ENCODE measurements around the gene DAB1. TPM values are rescaled to one million over a fixed set of nuclear protein-coding genes. Genes with fewer than 3 reads are reported as not detected.

The DAB1 gene
- total RNA-seq, 1 donor = not detected

DNA sequence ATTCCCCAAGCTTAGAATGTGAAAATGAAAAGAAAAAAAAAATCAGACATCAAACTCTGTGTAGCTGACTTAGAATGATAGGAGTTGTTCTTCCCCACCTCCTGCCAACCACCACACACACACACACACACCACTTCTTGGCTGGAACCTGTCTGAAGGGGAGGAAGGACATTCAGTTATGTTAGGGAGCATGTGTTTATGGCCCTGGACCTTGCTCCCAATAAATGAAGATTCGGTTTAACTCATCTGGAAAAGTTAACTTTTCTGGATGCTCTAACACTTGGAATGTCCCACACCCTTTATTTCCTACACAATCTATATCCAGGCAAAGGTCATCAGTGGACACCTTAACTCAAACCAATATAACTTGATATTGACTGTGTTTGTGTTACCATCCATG, 112.4 kb downstream of the DAB1 start:
- Histone ChIP-seq H3K4me1 (ENCODE audit: insufficient read depth, low read length) (no peaks in the 10 kb centered on the region), H3K4me2 (ENCODE audit: insufficient read depth, low read length) (no peak overlapping the region), H3K27me3 (ENCODE audit: insufficient read depth, low read length) (no peaks in the 10 kb centered on the region), H4K20me1 (ENCODE audit: insufficient read depth, low read length) (no peaks in the 10 kb centered on the region), H3K79me2 (ENCODE audit: insufficient read depth, low read length) (no peaks in the 10 kb centered on the region), H2AFZ (ENCODE audit: low read length) (no peak overlapping the region), H3K27ac (ENCODE audit: low read depth, low read length) (no peak overlapping the region), H3K9me3 (ENCODE audit: low read depth, low read length) (no peaks in the 10 kb centered on the region), H3K4me3 (ENCODE audit: insufficient read depth, low read length) (no peak overlapping the region), H3K36me3 (ENCODE audit: insufficient read depth, low read length) (no peaks in the 10 kb centered on the region)
- TF ChIP-seq, protein P1, sequence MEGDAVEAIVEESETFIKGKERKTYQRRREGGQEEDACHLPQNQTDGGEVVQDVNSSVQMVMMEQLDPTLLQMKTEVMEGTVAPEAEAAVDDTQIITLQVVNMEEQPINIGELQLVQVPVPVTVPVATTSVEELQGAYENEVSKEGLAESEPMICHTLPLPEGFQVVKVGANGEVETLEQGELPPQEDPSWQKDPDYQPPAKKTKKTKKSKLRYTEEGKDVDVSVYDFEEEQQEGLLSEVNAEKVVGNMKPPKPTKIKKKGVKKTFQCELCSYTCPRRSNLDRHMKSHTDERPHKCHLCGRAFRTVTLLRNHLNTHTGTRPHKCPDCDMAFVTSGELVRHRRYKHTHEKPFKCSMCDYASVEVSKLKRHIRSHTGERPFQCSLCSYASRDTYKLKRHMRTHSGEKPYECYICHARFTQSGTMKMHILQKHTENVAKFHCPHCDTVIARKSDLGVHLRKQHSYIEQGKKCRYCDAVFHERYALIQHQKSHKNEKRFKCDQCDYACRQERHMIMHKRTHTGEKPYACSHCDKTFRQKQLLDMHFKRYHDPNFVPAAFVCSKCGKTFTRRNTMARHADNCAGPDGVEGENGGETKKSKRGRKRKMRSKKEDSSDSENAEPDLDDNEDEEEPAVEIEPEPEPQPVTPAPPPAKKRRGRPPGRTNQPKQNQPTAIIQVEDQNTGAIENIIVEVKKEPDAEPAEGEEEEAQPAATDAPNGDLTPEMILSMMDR (IDR thresholded peaks at IDR 0.05; ENCODE audit: extremely low read depth, low read depth, low read length) = no peak
- no peak for DNase-seq (ENCODE audit: insufficient read length, low spot score, missing footprints)

DNA sequence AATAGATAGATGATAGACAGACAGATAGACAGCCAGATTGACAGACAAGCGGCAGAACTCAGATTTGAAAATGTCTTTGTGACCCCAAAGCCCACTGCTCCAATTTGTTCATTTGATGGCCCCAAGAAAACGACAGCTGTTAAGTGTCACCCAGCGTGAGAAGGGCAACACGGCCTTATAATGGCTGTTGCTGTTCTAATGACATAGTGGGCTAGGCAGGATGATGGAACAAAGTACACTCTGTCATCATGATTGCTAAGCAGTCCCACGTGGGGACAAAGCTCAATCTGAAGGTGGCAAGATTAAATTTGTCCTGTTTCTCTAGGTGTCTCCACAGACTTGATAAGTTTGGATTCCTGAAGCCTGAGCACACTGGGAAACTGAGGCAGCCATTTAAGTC, 112.9 kb downstream of the DAB1 start:
- Histone ChIP-seq H2AFZ (ENCODE audit: low read length) (no peak overlapping the region), H3K9me3 (ENCODE audit: low read depth, low read length) (no peaks in the 10 kb centered on the region), H4K20me1 (ENCODE audit: insufficient read depth, low read length) (no peaks in the 10 kb centered on the region), H3K4me2 (ENCODE audit: insufficient read depth, low read length) (no peak overlapping the region), H3K4me1 (ENCODE audit: insufficient read depth, low read length) (no peaks in the 10 kb centered on the region), H3K27ac (ENCODE audit: low read depth, low read length) (no peak overlapping the region), H3K27me3 (ENCODE audit: insufficient read depth, low read length) (no peaks in the 10 kb centered on the region), H3K4me3 (ENCODE audit: insufficient read depth, low read length) (no peak overlapping the region), H3K79me2 (ENCODE audit: insufficient read depth, low read length) (no peaks in the 10 kb centered on the region), H3K36me3 (ENCODE audit: insufficient read depth, low read length) (no peaks in the 10 kb centered on the region)
- TF ChIP-seq, protein P1 (IDR thresholded peaks at IDR 0.05; ENCODE audit: extremely low read depth, low read depth, low read length) = no peak
- DNase-seq (ENCODE audit: insufficient read length, low spot score, missing footprints) = no peak

DNA sequence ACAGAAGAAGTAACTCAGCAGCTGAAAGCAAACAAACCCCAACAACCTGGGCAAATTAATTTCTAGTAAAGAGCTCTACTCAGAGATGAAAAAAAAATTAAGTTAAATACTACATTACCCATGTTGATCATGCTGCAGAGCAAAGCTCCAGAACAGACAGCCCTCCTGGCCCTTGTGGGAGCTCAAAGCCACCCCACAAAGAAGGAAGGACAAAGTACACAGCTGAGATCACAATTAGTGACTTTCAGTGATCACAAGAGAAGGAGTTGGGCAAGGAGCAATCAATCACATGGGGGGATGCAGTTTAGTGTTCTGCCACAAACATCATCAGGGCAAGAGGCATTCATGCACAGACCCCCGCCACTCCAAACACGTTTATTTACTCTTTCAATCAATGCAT, 114.2 kb downstream of the DAB1 start:
- H3K4me1 ChIP-seq (ENCODE audit: insufficient read depth, low read length) = no peaks in the 10 kb centered on the region
- no peaks in the 10 kb centered on the region for H3K9me3 ChIP-seq (ENCODE audit: low read depth, low read length)
- H3K79me2 ChIP-seq (ENCODE audit: insufficient read depth, low read length) = no peaks in the 10 kb centered on the region
- no peak overlapping the region for H3K4me3 ChIP-seq (ENCODE audit: insufficient read depth, low read length)
- no peaks in the 10 kb centered on the region for H3K36me3 ChIP-seq (ENCODE audit: insufficient read depth, low read length)
- no peak overlapping the region for H3K27ac ChIP-seq (ENCODE audit: low read depth, low read length)
- no peaks in the 10 kb centered on the region for H4K20me1 ChIP-seq (ENCODE audit: insufficient read depth, low read length)
- TF ChIP-seq, protein P1 (IDR thresholded peaks at IDR 0.05; ENCODE audit: extremely low read depth, low read depth, low read length) = no peak
- H2AFZ ChIP-seq (ENCODE audit: low read length) = no peak overlapping the region
- H3K4me2 ChIP-seq (ENCODE audit: insufficient read depth, low read length) = no peak overlapping the region
- DNase-seq (ENCODE audit: insufficient read length, low spot score, missing footprints) = no peak
- no peaks in the 10 kb centered on the region for H3K27me3 ChIP-seq (ENCODE audit: insufficient read depth, low read length)

DNA sequence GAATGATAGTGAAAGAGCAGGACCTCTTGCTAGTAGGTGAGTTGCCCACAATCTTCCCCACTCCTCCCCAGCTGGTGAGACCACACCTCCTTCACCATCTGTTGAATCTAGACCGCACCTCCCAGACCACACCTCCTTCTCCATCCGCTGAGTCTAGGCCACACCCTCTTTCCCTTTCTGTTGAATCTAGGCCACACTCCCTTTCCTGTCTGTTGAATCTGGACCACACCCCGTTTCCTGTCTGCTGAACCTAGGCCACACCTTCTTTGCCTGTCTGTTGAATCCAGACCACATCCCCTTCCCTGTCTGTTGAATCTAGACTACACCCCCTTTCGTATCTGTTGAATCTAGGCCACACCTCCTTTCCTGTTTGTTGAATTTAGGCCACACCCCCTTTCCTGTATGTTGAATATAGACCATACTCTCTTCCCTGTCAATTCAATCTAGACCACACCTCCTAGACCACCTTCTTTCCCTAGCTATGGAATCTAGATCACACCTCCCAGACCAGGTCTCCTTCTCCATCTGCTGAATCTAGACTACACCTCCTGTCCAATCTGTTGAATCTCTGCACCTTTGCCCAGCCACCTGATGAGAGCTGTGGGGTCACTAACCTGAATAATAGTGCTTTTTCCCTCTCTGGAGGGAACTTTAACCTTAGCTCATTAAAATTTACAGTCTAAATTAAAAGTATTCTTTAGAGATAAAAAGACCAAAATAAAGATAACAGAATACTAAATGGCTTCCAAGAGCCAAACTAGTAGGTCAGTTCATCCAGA, 116.3 kb downstream of the DAB1 start:
- DNase-seq (ENCODE audit: insufficient read length, low spot score, missing footprints) = no peak

More for the DNA sequence above, 116.3 kb downstream of the DAB1 start:
- Histone ChIP-seq H2AFZ (ENCODE audit: low read length) (no peak overlapping the region), H3K9me3 (ENCODE audit: low read depth, low read length) (no peaks in the 10 kb centered on the region), H4K20me1 (ENCODE audit: insufficient read depth, low read length) (no peaks in the 10 kb centered on the region), H3K27me3 (ENCODE audit: insufficient read depth, low read length) (no peaks in the 10 kb centered on the region), H3K36me3 (ENCODE audit: insufficient read depth, low read length) (no peaks in the 10 kb centered on the region), H3K4me2 (ENCODE audit: insufficient read depth, low read length) (no peak overlapping the region), H3K4me1 (ENCODE audit: insufficient read depth, low read length) (no peaks in the 10 kb centered on the region), H3K79me2 (ENCODE audit: insufficient read depth, low read length) (no peaks in the 10 kb centered on the region), H3K27ac (ENCODE audit: low read depth, low read length) (no peak overlapping the region), H3K4me3 (ENCODE audit: insufficient read depth, low read length) (no peak overlapping the region)
- TF ChIP-seq, protein P1 (IDR thresholded peaks at IDR 0.05; ENCODE audit: extremely low read depth, low read depth, low read length) = no peak

All from osteoblast (primary cell).